GM06990 (cell line): Measurements from ENCODE around the gene PIKFYVE.
"Not testable (repeated sequence)": the region's sequence is repeated elsewhere in the genome, so short reads cannot be mapped to it uniquely, and the experiment has no call there.

Experiments used
- DNase-seq: peaks from one replicate; pipeline ENCODE4 v3.0.0-alpha.2; 2011; ENCODE audit not compliant: insufficient read length; ENCODE audit errors: extremely low read depth
- H3K27me3 ChIP-seq: replicated peaks from 2 replicates; pipeline ENCODE4 v1.6.0; 2011; ENCODE audit warnings: low read length; ENCODE audit not compliant: control insufficient read depth, insufficient read depth
- H3K36me3 ChIP-seq: 2 replicates; pipeline ENCODE4 v1.5.1; 2011; ENCODE audit warnings: low read length; ENCODE audit not compliant: control insufficient read depth, insufficient read depth
- H3K4me3 ChIP-seq: replicated peaks from 2 replicates; pipeline ENCODE4 v1.5.1; 2011; ENCODE audit warnings: low read depth, mild to moderate bottlenecking, control low read depth, low read length
- TF ChIP-seq, protein P1 (sequence below): IDR thresholded peaks from 2 replicates; pipeline ENCODE4 v1.5.1; 2011; ENCODE audit warnings: low read length, control low read depth, mild to moderate bottlenecking, inconsistent platforms; ENCODE audit not compliant: insufficient read depth, poor library complexity, severe bottlenecking

PIKFYVE gene

GRCh38 chr2:208334230-208334629, 68.2 kb downstream of the PIKFYVE start:
- Histone ChIP-seq H3K4me3 (no peak overlapping the region), H3K27me3 (no peaks in the 10 kb centered on the region), H3K36me3 (peaks cover 10% of the 10 kb centered on the region)
- DNase-seq: no peak
- TF ChIP-seq, protein P1, sequence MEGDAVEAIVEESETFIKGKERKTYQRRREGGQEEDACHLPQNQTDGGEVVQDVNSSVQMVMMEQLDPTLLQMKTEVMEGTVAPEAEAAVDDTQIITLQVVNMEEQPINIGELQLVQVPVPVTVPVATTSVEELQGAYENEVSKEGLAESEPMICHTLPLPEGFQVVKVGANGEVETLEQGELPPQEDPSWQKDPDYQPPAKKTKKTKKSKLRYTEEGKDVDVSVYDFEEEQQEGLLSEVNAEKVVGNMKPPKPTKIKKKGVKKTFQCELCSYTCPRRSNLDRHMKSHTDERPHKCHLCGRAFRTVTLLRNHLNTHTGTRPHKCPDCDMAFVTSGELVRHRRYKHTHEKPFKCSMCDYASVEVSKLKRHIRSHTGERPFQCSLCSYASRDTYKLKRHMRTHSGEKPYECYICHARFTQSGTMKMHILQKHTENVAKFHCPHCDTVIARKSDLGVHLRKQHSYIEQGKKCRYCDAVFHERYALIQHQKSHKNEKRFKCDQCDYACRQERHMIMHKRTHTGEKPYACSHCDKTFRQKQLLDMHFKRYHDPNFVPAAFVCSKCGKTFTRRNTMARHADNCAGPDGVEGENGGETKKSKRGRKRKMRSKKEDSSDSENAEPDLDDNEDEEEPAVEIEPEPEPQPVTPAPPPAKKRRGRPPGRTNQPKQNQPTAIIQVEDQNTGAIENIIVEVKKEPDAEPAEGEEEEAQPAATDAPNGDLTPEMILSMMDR: no peak

DNA sequence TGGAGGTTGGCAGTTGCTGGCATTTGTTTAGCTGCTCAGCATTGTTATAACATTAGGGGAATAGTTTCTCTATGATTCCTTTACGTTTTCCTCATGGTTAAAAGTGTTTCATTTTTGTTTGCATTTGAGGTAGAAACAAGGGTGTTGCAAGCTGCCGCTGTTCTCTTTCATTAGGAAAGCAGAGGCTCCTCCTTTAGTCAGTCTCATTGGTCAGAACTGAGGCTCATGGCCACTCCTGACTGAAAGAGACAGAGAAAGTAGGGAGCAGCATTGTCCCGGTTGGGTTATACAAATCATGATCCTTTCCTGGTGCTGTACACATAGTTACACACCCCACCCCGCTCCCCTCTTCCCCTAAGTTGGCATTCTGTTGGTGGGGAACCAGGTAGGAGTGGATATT, 80.7 kb downstream of the PIKFYVE start:
- DNase-seq: no peak
- TF ChIP-seq, protein P1: no peak
- Histone ChIP-seq H3K4me3 (no peak overlapping the region), H3K36me3 (peaks cover 6% of the 10 kb centered on the region), H3K27me3 (no peaks in the 10 kb centered on the region)

DNA sequence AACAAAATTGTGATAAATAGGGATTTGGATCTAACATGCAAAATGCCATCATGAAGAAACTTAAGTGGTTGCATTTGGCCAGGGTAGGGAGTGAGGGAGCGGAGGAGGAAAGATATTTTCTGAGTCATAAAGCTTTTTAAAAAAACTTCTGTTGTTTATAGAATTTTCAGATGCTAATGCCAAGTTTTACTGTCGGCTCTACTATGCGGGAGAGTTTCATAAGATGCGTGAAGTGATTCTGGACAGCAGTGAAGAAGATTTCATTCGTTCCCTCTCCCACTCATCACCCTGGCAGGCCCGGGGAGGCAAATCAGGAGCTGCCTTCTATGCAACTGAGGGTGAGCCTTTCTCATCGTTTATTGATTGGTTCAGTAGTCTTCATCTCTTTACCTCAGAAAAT, 84.6 kb downstream of the PIKFYVE start:
- DNase-seq: no peak
- Histone ChIP-seq H3K27me3 (no peaks in the 10 kb centered on the region), H3K36me3 (peaks cover 10% of the 10 kb centered on the region), H3K4me3 (no peak overlapping the region)
- TF ChIP-seq, protein P1: no peak

DNA sequence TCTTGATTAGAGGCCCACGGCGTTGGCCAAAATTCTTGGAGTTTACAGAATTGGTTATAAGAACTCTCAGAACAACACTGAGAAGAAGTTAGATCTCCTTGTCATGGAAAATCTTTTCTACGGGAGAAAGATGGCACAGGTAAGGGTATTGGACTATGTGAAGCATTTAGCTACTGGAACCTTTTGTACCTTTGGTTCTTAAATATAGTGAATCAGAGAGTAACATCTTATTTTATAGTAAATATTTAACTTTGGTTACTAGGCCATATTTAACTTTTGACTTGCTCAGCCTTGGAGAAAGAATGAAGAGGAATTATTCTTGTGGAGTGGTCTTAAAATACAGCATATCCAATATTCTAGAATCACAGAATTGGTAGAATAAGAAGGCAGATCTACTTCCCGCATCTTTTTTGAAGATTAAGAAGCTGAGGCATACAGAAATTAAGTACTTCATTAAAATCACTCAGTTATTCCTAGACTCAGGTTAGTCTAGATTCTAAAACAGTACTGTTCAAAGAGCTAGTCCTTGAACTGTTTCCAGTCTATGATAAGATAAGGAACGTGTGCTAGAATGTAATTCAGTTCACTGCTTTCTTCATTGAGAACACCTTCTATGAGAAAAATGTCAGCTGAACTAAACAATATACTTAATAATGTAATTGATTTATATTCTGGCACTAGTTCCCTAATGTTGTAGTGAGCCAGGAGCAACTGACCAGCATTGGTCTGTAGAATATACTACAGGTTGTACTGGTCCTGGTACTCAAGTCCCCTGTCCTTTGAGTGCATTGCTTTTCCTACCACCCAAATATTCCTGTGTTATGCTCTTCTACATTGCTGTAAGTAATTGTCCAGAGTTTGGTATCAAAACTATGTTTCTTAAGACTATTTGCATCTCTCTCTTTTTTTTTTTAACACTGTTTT, 86.9 kb downstream of the PIKFYVE start:
- TF ChIP-seq, protein P1: no peak
- Histone ChIP-seq H3K4me3 (no peak overlapping the region), H3K27me3 (no peaks in the 10 kb centered on the region), H3K36me3 (peaks cover 8% of the 10 kb centered on the region)
- DNase-seq: no peak

- DNase-seq: no peak
- no peaks in the 10 kb centered on the region for H3K27me3 ChIP-seq
- no peak overlapping the region for H3K4me3 ChIP-seq
- TF ChIP-seq, protein P1: no peak
- H3K36me3 ChIP-seq: peaks cover 12% of the 10 kb centered on the region
Observed at GRCh38 chr2:208354964-208355381, 88.9 kb downstream of the PIKFYVE start.

- DNase-seq, H3K4me3 ChIP-seq, H3K27me3 ChIP-seq: not testable (repeated sequence)
- peaks cover 12% of the 10 kb centered on the region for H3K36me3 ChIP-seq
Observed at GRCh38 chr2:208356420-208356819, 90.4 kb downstream of the PIKFYVE start.
